Activated CD4-positive, alpha-beta T cell treated with anti-CD3 and anti-CD28 coated beads, Interleukin-2, amount 50 U/mL, for 24 hours (primary cell): ENCODE results near the gene SCAF1.

Experiments used
- DNase-seq, 2 donors: peaks; one replicate each; pipeline ENCODE4 v3.0.0-alpha.2; 2020; ENCODE audit warnings: low read depth in 1 of 2, low spot score in 1 of 2

The SCAF1 gene

DNA sequence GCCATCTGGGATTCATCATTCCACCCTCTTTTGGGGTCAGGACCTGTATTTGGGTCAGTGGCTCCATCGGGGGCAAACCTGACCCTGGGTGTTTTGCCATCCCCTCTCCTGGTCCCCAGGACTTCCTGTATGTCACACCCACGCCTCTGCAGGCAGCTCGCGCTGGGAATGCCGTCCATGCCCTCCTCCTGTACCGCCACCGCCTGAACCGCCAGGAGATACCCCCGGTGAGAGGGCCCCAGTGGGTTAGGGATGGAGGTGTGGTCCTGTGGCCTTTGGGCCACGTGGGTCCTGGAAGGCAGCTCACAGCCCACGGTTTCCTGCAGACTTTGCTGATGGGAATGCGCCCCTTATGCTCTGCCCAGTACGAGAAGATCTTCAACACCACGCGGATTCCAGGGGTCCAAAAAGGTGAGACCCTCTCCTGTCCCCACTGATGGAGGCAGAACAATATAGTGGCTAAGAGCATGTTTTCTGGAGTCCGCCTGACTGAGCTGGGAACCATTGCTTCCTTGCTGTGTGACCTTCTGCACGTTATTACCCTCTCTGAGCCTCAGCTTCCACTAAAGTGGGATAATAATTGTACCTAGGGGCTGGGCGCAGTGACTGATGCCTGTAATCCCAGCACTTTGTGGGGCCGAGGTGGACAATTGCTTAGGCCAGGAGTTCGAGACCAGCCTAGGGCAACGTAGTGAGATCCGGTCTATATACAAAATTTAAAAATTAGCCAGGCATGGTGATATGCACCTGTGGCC is 63.1 kb downstream of the SCAF1 start:
- DNase-seq: no peak

DNA sequence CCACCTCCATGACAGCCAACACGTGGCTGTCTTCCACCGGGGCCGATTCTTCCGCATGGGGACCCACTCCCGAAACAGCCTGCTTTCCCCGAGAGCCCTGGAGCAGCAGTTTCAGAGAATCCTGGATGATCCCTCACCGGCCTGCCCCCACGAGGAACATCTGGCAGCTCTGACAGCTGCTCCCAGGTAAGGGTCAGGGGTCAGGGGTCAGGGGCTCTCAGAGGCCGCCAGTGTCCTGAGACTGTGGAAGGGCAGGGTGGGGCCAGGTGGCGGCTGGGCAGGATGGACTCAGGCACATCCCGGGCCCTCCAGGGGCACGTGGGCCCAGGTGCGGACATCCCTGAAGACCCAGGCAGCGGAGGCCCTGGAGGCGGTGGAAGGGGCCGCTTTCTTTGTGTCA is 63.9 kb downstream of the SCAF1 start:
- no peak for DNase-seq
